ENCODE results near the gene ADCY2.

ADCY2 gene

DNA sequence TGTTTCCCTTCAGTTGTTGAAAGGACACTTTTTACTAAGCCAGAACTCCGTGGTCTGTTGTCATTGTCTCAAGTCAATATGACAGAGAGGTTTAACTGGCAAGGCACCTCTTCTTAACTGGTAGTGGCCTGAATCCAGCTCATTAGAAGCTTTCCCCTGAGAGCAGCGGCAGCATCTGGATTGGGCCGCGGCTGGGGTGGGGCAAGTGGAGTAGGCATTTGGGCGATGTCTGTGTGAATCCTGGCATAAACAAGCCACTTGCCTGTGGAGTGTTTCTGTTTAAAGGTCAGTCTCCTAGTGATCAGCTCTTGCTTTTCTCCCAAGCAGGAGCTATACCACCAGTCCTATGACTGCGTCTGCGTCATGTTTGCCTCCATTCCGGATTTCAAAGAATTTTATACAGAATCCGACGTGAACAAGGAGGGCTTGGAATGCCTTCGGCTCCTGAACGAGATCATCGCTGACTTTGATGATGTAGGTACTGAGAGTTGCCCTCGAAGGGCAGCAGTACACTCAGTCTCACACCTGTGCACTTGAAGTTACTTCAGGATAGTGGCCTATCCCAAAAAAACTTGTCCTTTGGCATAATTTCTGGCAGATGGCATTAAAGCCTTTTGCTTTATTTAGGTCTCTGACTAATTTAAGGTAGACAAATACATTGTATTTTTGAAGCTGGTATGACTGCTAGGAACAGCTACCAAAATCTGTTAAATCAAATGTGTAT, 406.1 kb downstream of the ADCY2 start:
- no peak for DNase-seq

DNA sequence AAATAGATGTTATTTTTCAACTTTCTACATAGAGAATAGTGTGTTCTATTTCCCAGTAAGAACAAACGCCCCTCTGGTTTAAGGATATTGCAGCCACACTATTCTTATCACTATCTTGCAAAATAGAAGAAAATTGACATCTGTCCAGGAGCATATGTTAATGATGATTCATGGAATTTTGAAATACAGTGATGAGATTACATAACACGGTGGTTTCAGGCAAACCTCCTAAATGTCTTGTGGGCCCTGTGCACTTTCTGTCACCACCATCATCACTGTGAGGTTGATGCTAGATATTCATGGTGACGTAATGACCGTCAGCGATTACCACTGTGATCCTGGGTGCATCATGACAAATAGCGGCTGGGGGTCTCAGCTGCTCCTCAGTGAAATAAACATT, 406.9 kb downstream of the ADCY2 start:
- DNase-seq = no peak

GRCh38 chr5:7803937-7804336, 408.0 kb downstream of the ADCY2 start:
- DNase-seq = no peak

- DNase-seq = no peak
These were observed 409.4 kb downstream of the ADCY2 start for GRCh38 chr5:7805379-7805778.

DNA sequence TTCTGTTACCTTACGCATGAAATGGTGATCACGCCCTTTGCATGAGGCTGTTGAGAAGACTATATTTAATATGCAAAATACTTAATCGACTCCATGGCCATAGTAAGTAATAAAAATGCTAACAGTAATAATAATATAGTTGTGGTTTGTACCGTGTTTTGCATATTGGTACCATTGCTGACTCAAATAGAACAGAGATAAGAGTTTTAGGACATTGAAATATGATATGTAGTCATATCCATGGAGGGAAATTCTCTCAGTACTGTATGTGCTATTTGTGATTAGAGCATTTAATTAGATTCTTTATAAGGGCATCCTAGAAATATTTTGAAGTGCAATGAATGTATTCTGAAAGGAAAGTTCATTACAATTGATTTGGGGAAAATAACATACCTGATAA, 413.1 kb downstream of the ADCY2 start:
- DNase-seq = no peak

DNA sequence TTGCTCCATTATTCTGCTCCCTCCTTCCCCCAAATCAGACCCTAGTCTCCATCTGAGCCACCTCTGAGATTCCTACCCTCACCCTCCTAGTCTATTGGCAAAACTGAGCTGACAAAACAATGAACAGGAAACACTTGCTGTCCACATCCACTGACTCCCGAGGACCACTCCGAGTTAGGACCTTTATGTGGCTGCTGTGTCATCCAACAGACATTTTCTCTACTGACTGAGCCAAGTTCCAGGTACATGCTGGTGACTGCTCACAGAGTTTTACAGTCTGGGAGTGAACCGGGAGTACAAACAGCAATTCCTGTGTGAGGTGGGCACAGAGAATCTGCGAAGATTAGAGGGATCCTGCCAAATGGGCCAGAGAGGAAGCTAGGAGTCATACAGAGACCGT, 415.8 kb downstream of the ADCY2 start:
- DNase-seq = no peak

DNA sequence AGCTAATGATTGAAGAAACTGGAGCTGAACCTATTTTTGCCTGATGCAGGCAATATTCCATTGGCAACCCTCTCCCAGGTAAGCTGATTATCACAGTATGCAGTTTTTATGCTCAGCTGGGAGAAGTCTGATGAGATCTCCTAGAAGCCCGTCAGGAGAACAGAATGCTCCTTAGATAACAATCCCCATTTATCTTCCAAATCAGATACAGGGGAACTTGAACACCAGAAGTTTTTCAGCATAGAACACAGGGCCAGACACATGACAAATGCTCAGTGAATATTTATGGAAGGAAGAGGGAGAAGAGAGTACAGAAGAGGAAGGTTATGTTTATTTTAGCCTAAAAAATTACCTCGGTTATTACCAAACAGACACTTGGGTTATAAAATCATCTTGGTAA, 417.1 kb downstream of the ADCY2 start:
- no peak for DNase-seq

DNA sequence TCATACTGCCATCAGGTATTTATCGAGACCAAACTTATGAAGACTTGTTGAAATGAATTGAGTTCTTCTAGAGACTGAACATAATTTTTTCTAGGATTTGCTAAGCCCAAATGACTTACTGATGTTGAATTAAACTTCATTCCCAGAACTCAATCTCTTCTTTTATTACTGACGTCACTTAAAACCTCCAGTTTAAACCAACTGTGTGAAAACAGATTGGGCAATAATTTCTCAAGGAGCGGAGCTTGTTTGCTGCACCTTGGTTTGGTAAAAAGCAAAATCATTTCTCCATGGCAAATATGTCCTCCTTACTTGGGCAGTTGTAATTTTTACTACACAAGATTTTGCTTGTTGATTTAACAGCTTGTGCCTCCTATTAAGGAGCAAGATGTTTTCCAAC, 417.6 kb downstream of the ADCY2 start:
- DNase-seq = no peak

DNA sequence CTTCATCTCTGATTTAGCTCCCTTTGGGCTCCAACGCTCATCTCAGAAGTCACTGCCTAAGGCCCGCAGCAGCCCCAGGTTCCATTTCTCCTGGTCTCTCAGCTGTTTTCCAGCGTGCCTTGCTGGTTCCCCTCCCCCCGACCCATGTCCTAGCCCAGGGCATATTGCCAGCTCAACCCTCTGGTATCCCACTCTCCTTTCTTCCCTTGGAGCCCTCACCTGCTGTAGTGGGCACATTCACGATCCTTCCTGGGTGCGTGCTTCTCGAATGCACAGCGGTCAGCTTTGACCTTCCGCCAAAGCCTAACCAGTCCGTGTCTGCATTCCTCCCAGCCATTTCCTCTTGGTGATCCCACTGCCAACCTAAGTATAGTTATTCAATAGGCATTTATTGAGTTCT, 418.9 kb downstream of the ADCY2 start:
- no peak for DNase-seq

- DNase-seq = peak; percentile 42
These were observed 420.1 kb downstream of the ADCY2 start for GRCh38 chr5:7815892-7816534.

DNA sequence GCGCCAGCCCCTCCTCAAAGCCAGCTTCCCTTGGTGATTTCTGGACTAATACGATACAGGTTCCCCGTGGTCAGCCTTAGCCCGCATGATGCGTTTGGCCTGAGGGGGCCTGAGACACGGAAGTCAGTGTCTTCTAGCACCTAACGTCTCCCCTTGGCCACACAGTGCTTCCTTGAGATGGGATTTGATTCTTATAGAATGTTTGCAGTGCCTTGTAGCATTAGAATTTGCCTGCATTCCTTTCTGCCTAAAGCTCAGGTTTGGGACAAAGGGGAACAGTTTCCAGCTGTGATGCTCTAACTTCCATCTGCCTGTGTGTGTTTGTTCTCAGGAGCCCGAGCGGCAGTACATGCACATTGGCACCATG, 420.6 kb downstream of the ADCY2 start:
- DNase-seq = no peak

- DNase-seq = no peak
These were observed 426.5 kb downstream of the ADCY2 start for GRCh38 chr5:7822449-7822848.

DNA sequence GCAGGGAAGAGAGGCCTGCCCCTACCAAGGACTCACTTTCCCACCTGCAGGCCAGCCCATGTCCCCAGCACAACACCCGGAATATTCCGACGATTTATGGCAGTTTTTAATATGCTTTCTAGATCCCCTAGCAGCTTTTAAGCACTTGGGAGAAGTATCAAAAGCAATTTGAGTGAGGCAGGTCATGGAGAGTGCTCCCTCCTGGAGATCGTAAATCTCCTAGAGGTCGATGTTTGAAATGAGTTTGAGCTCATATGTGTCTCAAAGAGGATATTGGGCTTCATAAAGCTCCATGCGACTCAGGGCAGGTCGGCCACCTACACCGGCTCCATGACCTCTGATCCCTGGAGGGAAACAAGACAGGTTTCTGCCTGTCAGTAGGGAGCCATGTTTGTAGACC, 427.7 kb downstream of the ADCY2 start:
- DNase-seq = no peak

DNA sequence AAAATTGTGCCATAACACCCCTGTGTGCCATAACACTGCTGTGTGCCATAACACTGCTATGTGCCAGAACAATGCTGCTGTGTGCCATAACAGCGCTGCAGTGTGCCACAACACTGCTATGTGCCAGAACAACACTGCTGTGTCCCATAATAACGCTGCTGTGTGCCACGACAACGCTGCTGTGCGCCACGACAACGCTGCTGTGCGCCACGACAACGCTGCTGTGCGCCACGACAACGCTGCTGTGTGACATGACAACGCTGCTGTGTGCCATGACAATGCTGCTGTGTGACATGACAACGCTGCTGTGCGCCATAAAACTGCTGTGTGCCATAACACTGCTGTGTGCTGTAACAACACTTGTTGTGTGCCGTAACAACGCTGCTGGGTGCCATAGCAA, 429.1 kb downstream of the ADCY2 start:
- no peak for DNase-seq

DNA sequence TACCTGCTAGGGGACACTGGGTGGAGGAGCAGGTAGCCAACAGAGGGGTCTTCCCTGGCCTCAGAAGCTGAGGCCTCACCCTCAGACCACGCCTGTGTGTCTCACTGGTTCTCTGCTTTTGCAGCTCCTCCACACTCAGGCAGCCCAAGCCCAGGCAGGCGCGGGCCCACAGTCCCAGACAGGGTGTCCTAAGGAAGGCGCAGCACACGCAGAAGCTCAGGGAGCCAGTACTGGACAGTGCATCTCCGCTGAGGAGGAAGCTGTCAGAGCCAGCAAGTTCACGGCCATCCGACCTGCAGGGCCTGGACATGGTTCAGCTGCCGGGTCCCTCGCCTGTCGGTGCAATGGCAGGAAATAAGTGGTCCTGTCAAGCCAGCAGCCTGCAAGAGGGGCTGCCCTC, 429.7 kb downstream of the ADCY2 start:
- DNase-seq = no peak

GRCh38 chr5:7827610-7828009, 431.7 kb downstream of the ADCY2 start:
- no peak for DNase-seq

DNA sequence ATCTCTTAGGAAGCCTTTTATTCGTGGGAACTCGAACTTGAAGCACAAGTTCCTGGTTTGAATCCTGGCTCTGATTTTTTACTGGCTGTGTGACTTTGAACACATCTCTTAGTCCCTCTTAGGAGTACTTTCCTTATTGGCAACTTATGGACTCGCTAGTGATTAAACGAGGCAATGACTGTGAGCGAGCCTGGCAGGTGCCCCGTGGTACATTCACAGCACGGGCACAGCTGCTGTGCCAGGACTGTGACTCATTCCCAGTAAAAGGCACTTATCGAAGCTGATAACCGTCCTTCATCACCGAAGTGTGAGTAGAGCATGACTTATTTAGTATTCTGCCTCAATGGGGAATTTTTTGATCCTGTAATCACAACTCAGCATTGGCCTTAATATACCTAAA, 432.3 kb downstream of the ADCY2 start:
- DNase-seq = no peak

DNA sequence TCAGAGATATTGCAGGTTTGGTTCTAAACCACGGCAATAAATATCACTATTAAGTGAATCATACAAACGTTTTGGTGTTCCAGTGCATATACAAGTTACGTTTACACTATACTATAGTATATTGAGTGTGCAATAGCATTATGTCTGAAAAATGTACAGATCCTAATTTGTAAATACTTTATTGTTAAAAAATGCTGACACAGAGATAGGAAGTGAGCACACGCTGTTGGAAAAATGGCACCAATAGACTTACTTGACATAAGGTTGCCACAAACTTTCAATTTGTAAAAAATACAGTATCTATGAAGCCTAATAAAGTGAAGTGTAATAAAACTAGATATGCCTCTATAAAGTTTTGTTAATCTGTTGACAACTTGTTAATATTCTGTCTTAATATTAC, 439.0 kb downstream of the ADCY2 start:
- DNase-seq = no peak

GRCh38 chr5:7837403-7837802, 441.5 kb downstream of the ADCY2 start:
- DNase-seq = no peak

GRCh38 chr5:7842531-7842930, 446.6 kb downstream of the ADCY2 start:
- DNase-seq = no peak

- no peak for DNase-seq
These were observed 449.0 kb downstream of the ADCY2 start for GRCh38 chr5:7844901-7845300.

DNA sequence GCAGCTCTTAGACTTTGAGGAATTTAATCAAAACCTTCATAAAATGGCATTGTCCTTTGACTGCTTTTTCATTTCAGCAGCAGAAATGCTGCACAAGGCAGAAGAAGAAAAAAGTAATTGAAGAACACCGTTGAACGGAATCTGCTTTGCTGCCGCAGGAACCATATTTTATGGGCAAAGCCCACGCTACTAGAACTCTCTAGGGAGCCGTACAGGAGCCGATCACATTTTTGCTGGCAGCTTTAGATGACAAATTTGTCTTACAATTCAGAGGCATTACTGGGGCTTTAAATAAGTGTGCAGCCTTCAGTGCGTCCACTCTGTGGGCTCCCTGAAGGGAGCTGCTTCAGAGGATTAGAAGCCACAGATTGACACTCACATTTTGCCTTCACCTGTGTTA, 449.6 kb downstream of the ADCY2 start:
- DNase-seq = no peak

- DNase-seq = no peak
These were observed 450.4 kb downstream of the ADCY2 start for GRCh38 chr5:7846327-7846726.

DNA sequence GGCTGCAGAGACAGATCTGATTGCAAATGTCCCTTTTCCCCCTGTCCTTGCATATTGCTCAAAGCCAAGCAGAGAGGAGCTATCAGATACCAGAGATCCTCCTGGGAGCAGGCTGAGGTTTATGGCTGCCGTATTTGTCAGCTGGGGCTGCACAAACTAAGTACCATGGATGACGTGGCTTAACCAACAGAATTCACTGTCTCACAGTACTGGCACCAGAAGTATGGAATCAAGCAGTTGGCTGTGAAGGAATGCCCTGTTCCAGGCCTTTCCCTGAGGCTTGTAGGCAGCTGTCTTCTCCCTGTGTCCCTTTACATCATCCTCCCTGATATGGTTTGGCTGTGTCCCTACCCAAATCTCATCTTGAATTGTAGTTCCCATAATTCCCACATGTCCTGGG, 452.4 kb downstream of the ADCY2 start:
- no peak for DNase-seq

All from KG1 (cell line).